ENCODE measurements around the gene ITFG2. TPM values are rescaled to one million over a fixed set of nuclear protein-coding genes. Genes with fewer than 3 reads are reported as not detected.

ITFG2 gene
- total RNA-seq, 3 donors from 2014 or later (not counting 1 experiment from before 2014, with no cell fraction given): 58.6 to 72.0 (median 59.9) TPM

DNA sequence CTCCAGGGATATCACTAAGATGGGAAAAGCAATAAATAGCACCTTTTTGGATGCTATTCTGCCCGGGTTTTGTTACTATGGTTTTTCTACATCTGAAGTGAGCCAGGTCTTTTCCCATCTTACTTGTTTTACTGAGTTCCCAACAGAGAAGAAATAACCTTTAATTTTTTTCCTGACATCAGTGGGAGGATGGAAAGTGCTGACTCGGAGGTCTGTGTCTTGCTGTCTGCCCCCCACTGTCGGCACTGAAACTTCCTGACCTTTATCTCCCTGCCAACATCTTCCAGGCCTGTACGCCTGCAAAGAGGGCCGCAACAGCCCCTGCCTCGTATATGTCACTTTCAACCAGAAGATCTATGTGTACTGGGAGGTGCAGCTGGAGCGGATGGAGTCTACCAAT, 11.0 kb downstream of the ITFG2 start:
- WGBS (ENCODE audit: insufficient coverage): 94% methylated on average over 7 of the region's 7 CpGs
- H3K4me3 ChIP-seq (ENCODE audit: low read length): no peak overlapping the region
- H3K9me3 Mint-ChIP-seq: no peaks in the 10 kb centered on the region
- TF ChIP-seq, protein P1, sequence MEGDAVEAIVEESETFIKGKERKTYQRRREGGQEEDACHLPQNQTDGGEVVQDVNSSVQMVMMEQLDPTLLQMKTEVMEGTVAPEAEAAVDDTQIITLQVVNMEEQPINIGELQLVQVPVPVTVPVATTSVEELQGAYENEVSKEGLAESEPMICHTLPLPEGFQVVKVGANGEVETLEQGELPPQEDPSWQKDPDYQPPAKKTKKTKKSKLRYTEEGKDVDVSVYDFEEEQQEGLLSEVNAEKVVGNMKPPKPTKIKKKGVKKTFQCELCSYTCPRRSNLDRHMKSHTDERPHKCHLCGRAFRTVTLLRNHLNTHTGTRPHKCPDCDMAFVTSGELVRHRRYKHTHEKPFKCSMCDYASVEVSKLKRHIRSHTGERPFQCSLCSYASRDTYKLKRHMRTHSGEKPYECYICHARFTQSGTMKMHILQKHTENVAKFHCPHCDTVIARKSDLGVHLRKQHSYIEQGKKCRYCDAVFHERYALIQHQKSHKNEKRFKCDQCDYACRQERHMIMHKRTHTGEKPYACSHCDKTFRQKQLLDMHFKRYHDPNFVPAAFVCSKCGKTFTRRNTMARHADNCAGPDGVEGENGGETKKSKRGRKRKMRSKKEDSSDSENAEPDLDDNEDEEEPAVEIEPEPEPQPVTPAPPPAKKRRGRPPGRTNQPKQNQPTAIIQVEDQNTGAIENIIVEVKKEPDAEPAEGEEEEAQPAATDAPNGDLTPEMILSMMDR (IDR thresholded peaks at IDR 0.05): no peak
- peaks cover 0 to 7% of the 10 kb centered on the region in 2 donors for H3K4me1 Mint-ChIP-seq
- no peak for DNase-seq
- peaks cover 78% of the 10 kb centered on the region for H3K36me3 ChIP-seq (ENCODE audit: control insufficient read depth, insufficient read depth, low read length)
- H3K27ac ChIP-seq (ENCODE audit: low read length): no peak overlapping the region
- ATAC-seq: no peak
- no peaks in the 10 kb centered on the region for H3K9me3 ChIP-seq (ENCODE audit: control insufficient read depth, insufficient read depth, low read length)
- no peaks in the 10 kb centered on the region for H3K27me3 Mint-ChIP-seq (ENCODE audit: low read depth in 2 of 2)
- intact Hi-C loops (cut with micrococcal nuclease): no loop called here
- H3K4me1 ChIP-seq (ENCODE audit: control insufficient read depth, insufficient read depth, low read length): no peaks in the 10 kb centered on the region
- no peak overlapping the region for H3K27ac Mint-ChIP-seq
- no peaks in the 10 kb centered on the region for H3K27me3 ChIP-seq (ENCODE audit: control insufficient read depth, insufficient read depth, low read length)
- no peak overlapping the region for H3K4me3 Mint-ChIP-seq
- no peaks in the 10 kb centered on the region for H3K36me3 Mint-ChIP-seq

DNA sequence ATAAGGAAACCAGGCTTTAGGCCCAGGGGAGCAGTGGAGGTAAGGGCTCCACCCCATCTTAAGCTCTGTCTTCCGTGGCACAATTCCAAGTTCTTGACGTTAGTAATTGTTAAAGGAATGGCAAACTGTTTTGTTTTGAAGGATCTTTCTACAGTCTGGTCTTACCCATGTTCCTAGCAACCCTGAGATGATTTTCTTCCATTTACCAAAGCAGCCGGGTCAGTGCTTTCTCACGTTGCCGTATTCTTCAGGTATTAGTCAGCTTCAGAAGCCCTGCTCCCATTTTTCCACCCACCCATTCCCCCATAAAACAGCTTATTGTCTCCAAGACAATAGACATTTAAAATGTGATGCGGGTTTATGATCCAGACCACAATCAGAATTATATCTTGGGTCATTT, 12.1 kb downstream of the ITFG2 start:
- H3K36me3 Mint-ChIP-seq: no peaks in the 10 kb centered on the region
- no peaks in the 10 kb centered on the region for H3K27me3 Mint-ChIP-seq (ENCODE audit: low read depth in 2 of 2)
- no peak overlapping the region for H3K27ac Mint-ChIP-seq

DNA sequence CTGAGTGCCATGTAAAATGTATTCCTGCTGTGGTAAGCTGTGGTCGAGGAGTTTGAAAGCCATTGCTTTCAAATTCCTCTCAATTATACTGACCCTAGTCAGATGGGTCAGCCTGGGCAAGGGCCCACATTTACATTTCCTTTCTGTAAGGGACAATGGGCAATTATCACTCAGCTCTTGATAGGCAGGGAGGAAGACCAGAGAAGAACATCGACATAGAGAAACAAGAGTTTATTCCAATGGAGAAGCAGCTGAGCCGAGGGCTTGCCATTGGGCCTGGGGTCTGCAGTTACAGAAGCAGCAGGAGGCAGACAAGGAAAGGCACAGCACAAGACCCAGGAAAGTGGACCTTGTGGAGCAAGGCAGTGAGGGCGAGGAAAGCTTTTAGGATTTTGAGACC, 12.7 kb downstream of the ITFG2 start:
- no peaks in the 10 kb centered on the region for H3K4me1 ChIP-seq (ENCODE audit: control insufficient read depth, insufficient read depth, low read length)
- ATAC-seq (no peak), DNase-seq (no peak)
- 93% methylated on average over 3 of the region's 4 CpGs for WGBS (ENCODE audit: insufficient coverage)
- no peaks in the 10 kb centered on the region for H3K9me3 ChIP-seq (ENCODE audit: control insufficient read depth, insufficient read depth, low read length)
- H3K27ac ChIP-seq (ENCODE audit: low read length): no peak overlapping the region
- H3K36me3 ChIP-seq (ENCODE audit: control insufficient read depth, insufficient read depth, low read length): peaks cover 75% of the 10 kb centered on the region
- no peaks in the 10 kb centered on the region for H3K27me3 Mint-ChIP-seq (ENCODE audit: low read depth in 2 of 2)
- no peaks in the 10 kb centered on the region for H3K36me3 Mint-ChIP-seq
- H3K27ac Mint-ChIP-seq: no peak overlapping the region
- no peaks in the 10 kb centered on the region for H3K9me3 Mint-ChIP-seq
- intact Hi-C loops (cut with micrococcal nuclease): no loop called here
- H3K4me3 ChIP-seq (ENCODE audit: low read length): no peak overlapping the region
- TF ChIP-seq, protein P1 (IDR thresholded peaks at IDR 0.05): no peak
- H3K4me3 Mint-ChIP-seq: no peak overlapping the region
- no peaks in the 10 kb centered on the region for H3K27me3 ChIP-seq (ENCODE audit: control insufficient read depth, insufficient read depth, low read length)
- H3K4me1 Mint-ChIP-seq: no peaks in the 10 kb centered on the region

More for the DNA sequence above, 12.1 kb downstream of the ITFG2 start:
- intact Hi-C loops (cut with micrococcal nuclease): no loop called here
- Histone ChIP-seq H3K4me3 (ENCODE audit: low read length) (no peak overlapping the region), H3K9me3 (ENCODE audit: control insufficient read depth, insufficient read depth, low read length) (no peaks in the 10 kb centered on the region), H3K27ac (ENCODE audit: low read length) (no peak overlapping the region), H3K36me3 (ENCODE audit: control insufficient read depth, insufficient read depth, low read length) (peaks cover 77% of the 10 kb centered on the region), H3K4me1 (ENCODE audit: control insufficient read depth, insufficient read depth, low read length) (no peaks in the 10 kb centered on the region), H3K27me3 (ENCODE audit: control insufficient read depth, insufficient read depth, low read length) (no peaks in the 10 kb centered on the region)
- no peak overlapping the region for H3K4me3 Mint-ChIP-seq
- H3K4me1 Mint-ChIP-seq: peaks cover 0 to 5% of the 10 kb centered on the region in 2 donors
- WGBS (ENCODE audit: insufficient coverage): 95% methylated on average over 6 of the region's 6 CpGs
- no peak for ATAC-seq
- H3K9me3 Mint-ChIP-seq: no peaks in the 10 kb centered on the region
- no peak for DNase-seq
- TF ChIP-seq, protein P1 (IDR thresholded peaks at IDR 0.05): no peak

DNA sequence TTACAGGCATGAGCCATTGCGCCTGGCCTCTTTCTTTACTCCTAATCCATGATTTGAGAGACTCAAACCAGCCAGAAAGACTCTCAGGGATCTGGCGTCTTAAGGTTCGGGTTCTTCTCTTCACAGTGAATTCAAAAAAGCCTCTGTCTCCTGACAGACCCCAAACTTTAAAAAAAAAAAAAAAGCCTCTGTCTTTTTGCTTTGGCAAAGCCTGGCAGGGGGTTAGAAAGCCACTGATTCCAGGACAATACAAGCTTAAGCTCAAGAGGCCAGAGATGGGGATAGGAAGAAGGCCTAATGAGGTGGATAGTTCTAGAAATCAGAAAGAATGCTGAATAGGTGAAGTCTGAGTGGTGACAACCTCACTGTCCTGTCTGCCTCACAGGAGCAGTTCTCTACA, 13.6 kb downstream of the ITFG2 start:
- H3K27me3 ChIP-seq (ENCODE audit: control insufficient read depth, insufficient read depth, low read length): no peaks in the 10 kb centered on the region
- no peak overlapping the region for H3K4me3 Mint-ChIP-seq
- 100% methylated on average over 3 of the region's 3 CpGs for WGBS (ENCODE audit: insufficient coverage)
- H3K4me1 ChIP-seq (ENCODE audit: control insufficient read depth, insufficient read depth, low read length): no peaks in the 10 kb centered on the region
- H3K9me3 Mint-ChIP-seq: no peaks in the 10 kb centered on the region
- intact Hi-C loops (cut with micrococcal nuclease): no loop called here
- H3K36me3 Mint-ChIP-seq: no peaks in the 10 kb centered on the region
- no peak overlapping the region for H3K27ac ChIP-seq (ENCODE audit: low read length)
- no peaks in the 10 kb centered on the region for H3K4me1 Mint-ChIP-seq
- no peaks in the 10 kb centered on the region for H3K27me3 Mint-ChIP-seq (ENCODE audit: low read depth in 2 of 2)
- DNase-seq (no peak), ATAC-seq (no peak)
- TF ChIP-seq, protein P1 (IDR thresholded peaks at IDR 0.05): no peak
- no peak overlapping the region for H3K4me3 ChIP-seq (ENCODE audit: low read length)
- peaks cover 73% of the 10 kb centered on the region for H3K36me3 ChIP-seq (ENCODE audit: control insufficient read depth, insufficient read depth, low read length)
- H3K9me3 ChIP-seq (ENCODE audit: control insufficient read depth, insufficient read depth, low read length): no peaks in the 10 kb centered on the region
- H3K27ac Mint-ChIP-seq: no peak overlapping the region

Measured in natural killer cell (primary cell).